Neural progenitor cell (in vitro differentiated cells): ENCODE data around the gene NRCAM. TPM values are rescaled to one million over a fixed set of nuclear protein-coding genes. Genes with fewer than 3 reads are reported as not detected.

ENCODE experiments used
- DNase-seq: peaks from one replicate; pipeline ENCODE4 v3.0.0-alpha.2; 2016; ENCODE audit warnings: low spot score
- H2AFZ ChIP-seq: fragments of 200-600 bp; sonication (generic); replicated peaks from 2 replicates; pipeline ENCODE4 v1.6.1; 2016; ENCODE audit warnings: antibody characterized with exemption
- H3F3A ChIP-seq: fragments of 200-600 bp; sonication (generic); 2 replicates; pipeline ENCODE4 v1.6.1; 2016; ENCODE audit warnings: antibody characterized with exemption, low read depth
- H3K27ac ChIP-seq: fragments of 200-600 bp; sonication (generic); 2 replicates; pipeline ENCODE4 v1.5.1; 2016; ENCODE audit warnings: mild to moderate bottlenecking
- H3K27me3 ChIP-seq: fragments of 200-600 bp; sonication (generic); 2 replicates; pipeline ENCODE4 v1.6.1; 2016; ENCODE audit warnings: mild to moderate bottlenecking, moderate library complexity
- H3K36me3 ChIP-seq: fragments of 200-600 bp; sonication (generic); 2 replicates; pipeline ENCODE4 v1.5.1; 2016
- H3K4me1 ChIP-seq: fragments of 200-600 bp; sonication (generic); 2 replicates; pipeline ENCODE4 v1.6.1; 2016; ENCODE audit warnings: mixed run types
- H3K4me2 ChIP-seq: fragments of 200-600 bp; sonication (generic); 2 replicates; pipeline ENCODE4 v1.6.1; 2016
- H3K4me3 ChIP-seq: fragments of 200-600 bp; sonication (generic); 2 replicates; pipeline ENCODE4 v1.5.1; 2016
- H3K79me2 ChIP-seq: fragments of 200-600 bp; sonication (generic); 2 replicates; pipeline ENCODE4 v1.6.1; 2016; ENCODE audit warnings: low read depth
- H3K9ac ChIP-seq: fragments of 200-600 bp; sonication (generic); 2 replicates; pipeline ENCODE4 v1.6.1; 2016
- H3K9me3 ChIP-seq: fragments of 200-600 bp; sonication (generic); 2 replicates; pipeline ENCODE4 v1.5.1; 2016; ENCODE audit warnings: low read depth
- H4K20me1 ChIP-seq: fragments of 200-600 bp; sonication (generic); 2 replicates; pipeline ENCODE4 v1.6.1; 2016; ENCODE audit warnings: low read depth
- H3K27ac Mint-ChIP-seq: 3 replicates; pipeline ENCODE4 v1.8.0; 2021; ENCODE audit warnings: mixed read lengths
- H3K27me3 Mint-ChIP-seq: 2 replicates; pipeline ENCODE4 v1.8.0; 2022; ENCODE audit warnings: low read depth, mild to moderate bottlenecking, inconsistent platforms, moderate library complexity, mixed read lengths; ENCODE audit not compliant: insufficient read depth
- H3K36me3 Mint-ChIP-seq: 3 replicates; pipeline ENCODE4 v1.8.0; 2021; ENCODE audit warnings: mixed read lengths
- H3K4me1 Mint-ChIP-seq: 3 replicates; pipeline ENCODE4 v1.8.0; 2021; ENCODE audit warnings: mixed read lengths
- H3K4me3 Mint-ChIP-seq: 3 replicates; pipeline ENCODE4 v1.8.0; 2021; ENCODE audit warnings: mild to moderate bottlenecking, moderate library complexity, mixed read lengths
- H3K9me3 Mint-ChIP-seq: 3 replicates; pipeline ENCODE4 v1.8.0; 2020; ENCODE audit warnings: mixed read lengths
- EZH2 ChIP-seq: fragments of 200-600 bp; sonication (generic); IDR thresholded peaks from 2 replicates; pipeline ENCODE4 v1.6.1; 2017; ENCODE audit warnings: antibody characterized with exemption, mild to moderate bottlenecking, moderate library complexity
- EZH2phosphoT487 ChIP-seq: fragments of 200-600 bp; sonication (generic); IDR thresholded peaks from 2 replicates; pipeline ENCODE4 v1.6.1; 2017; ENCODE audit warnings: antibody characterized with exemption
- total RNA-seq: library from RNA; depleted of rRNA; stranded (reverse); fragments of >200 nt; gene quantifications from 2 replicates; pipeline ENCODE4 v1.2.3, GENCODE V29; 2015; ENCODE audit warnings: low replicate concordance
- TF ChIP-seq, protein P1 (sequence below): fragments of 200-600 bp; sonication (generic); IDR thresholded peaks from 2 replicates; pipeline ENCODE4 v1.5.1; 2017; ENCODE audit warnings: antibody characterized with exemption, mild to moderate bottlenecking

The NRCAM gene
- total RNA-seq, 1 donor from 2014 or later, result 104 TPM

- TF ChIP-seq EZH2 (no peak), EZH2phosphoT487 (no peak)
- TF ChIP-seq, protein P1, sequence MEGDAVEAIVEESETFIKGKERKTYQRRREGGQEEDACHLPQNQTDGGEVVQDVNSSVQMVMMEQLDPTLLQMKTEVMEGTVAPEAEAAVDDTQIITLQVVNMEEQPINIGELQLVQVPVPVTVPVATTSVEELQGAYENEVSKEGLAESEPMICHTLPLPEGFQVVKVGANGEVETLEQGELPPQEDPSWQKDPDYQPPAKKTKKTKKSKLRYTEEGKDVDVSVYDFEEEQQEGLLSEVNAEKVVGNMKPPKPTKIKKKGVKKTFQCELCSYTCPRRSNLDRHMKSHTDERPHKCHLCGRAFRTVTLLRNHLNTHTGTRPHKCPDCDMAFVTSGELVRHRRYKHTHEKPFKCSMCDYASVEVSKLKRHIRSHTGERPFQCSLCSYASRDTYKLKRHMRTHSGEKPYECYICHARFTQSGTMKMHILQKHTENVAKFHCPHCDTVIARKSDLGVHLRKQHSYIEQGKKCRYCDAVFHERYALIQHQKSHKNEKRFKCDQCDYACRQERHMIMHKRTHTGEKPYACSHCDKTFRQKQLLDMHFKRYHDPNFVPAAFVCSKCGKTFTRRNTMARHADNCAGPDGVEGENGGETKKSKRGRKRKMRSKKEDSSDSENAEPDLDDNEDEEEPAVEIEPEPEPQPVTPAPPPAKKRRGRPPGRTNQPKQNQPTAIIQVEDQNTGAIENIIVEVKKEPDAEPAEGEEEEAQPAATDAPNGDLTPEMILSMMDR, result no peak
- Mint-ChIP-seq H3K27me3 (no peaks in the 10 kb centered on the region), H3K4me1 (no peaks in the 10 kb centered on the region), H3K9me3 (no peaks in the 10 kb centered on the region), H3K27ac (no peak overlapping the region), H3K36me3 (peaks cover 5% of the 10 kb centered on the region), H3K4me3 (no peak overlapping the region)
- H3K9me3 ChIP-seq, result no peaks in the 10 kb centered on the region
- no peak for DNase-seq
- no peaks in the 10 kb centered on the region for H3K27me3 ChIP-seq
- H2AFZ ChIP-seq, result no peak overlapping the region
- H3K27ac ChIP-seq, result no peak overlapping the region
- H3K4me3 ChIP-seq, result no peak overlapping the region
- H3K36me3 ChIP-seq, result no peaks in the 10 kb centered on the region
- no peak overlapping the region for H3K4me2 ChIP-seq
- H3K9ac ChIP-seq, result no peak overlapping the region
- no peaks in the 10 kb centered on the region for H3K4me1 ChIP-seq
- H4K20me1 ChIP-seq, result peaks cover 3% of the 10 kb centered on the region
- H3F3A ChIP-seq, result peaks cover 10% of the 10 kb centered on the region
- no peaks in the 10 kb centered on the region for H3K79me2 ChIP-seq
Observed at GRCh38 chr7:108499566-108499965, 43.3 kb upstream of the NRCAM start.

DNA sequence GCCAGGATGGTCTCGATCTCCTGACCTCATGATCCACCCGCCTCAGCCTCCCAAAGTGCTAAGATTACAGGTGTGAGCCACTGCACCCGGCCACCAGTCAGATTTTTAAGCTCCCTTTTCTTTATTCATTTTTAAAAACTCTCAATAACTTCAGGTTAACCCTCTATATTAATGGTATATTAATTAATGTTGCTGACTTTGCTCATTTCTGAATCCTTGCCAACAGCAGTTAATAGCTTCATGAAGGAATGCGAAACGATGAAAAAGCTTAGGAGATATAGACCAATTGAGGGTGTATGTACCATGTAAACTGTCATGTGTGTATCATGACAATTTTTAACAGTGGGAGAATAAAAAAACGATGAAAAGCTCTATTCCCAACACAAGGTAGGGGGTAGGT is 42.2 kb upstream of the NRCAM start:
- no peaks in the 10 kb centered on the region for H3K79me2 ChIP-seq
- peaks cover 3% of the 10 kb centered on the region for H4K20me1 ChIP-seq
- DNase-seq, result no peak
- H3K27me3 ChIP-seq, result no peaks in the 10 kb centered on the region
- no peak overlapping the region for H3K27ac ChIP-seq
- no peak overlapping the region for H3K4me3 ChIP-seq
- H3K9me3 Mint-ChIP-seq, result no peaks in the 10 kb centered on the region
- H3K9me3 ChIP-seq, result no peaks in the 10 kb centered on the region
- no peak overlapping the region for H3K27ac Mint-ChIP-seq
- peaks cover 5% of the 10 kb centered on the region for H3K36me3 Mint-ChIP-seq
- H3K4me1 Mint-ChIP-seq, result no peaks in the 10 kb centered on the region
- no peaks in the 10 kb centered on the region for H3K4me1 ChIP-seq
- no peak overlapping the region for H3K4me3 Mint-ChIP-seq
- H3K27me3 Mint-ChIP-seq, result no peaks in the 10 kb centered on the region
- H3F3A ChIP-seq, result peaks cover 10% of the 10 kb centered on the region
- no peak overlapping the region for H3K9ac ChIP-seq
- no peak overlapping the region for H3K4me2 ChIP-seq
- H2AFZ ChIP-seq, result no peak overlapping the region
- H3K36me3 ChIP-seq, result no peaks in the 10 kb centered on the region
- no peak for TF ChIP-seq EZH2phosphoT487
- TF ChIP-seq, protein P1, result no peak
- no peak for TF ChIP-seq EZH2

- H3K9me3 Mint-ChIP-seq, result no peaks in the 10 kb centered on the region
- H3K4me1 Mint-ChIP-seq, result no peaks in the 10 kb centered on the region
Observed at GRCh38 chr7:108497082-108497725, 41.0 kb upstream of the NRCAM start.

More at GRCh38 chr7:108497082-108497725, 41.0 kb upstream of the NRCAM start:
- no peak overlapping the region for H3K4me3 Mint-ChIP-seq
- no peak overlapping the region for H3K4me2 ChIP-seq
- no peaks in the 10 kb centered on the region for H3K27me3 Mint-ChIP-seq
- no peak for TF ChIP-seq EZH2phosphoT487
- TF ChIP-seq, protein P1, result peak; percentile 92
- no peak for TF ChIP-seq EZH2
- peaks cover 10% of the 10 kb centered on the region for H3F3A ChIP-seq
- H3K27ac ChIP-seq, result no peak overlapping the region
- H3K9me3 ChIP-seq, result no peaks in the 10 kb centered on the region
- H3K4me3 ChIP-seq, result no peak overlapping the region
- H3K27me3 ChIP-seq, result no peaks in the 10 kb centered on the region
- H2AFZ ChIP-seq, result no peak overlapping the region
- H4K20me1 ChIP-seq, result peaks cover 3% of the 10 kb centered on the region
- peak; percentile 62 for DNase-seq
- no peaks in the 10 kb centered on the region for H3K79me2 ChIP-seq
- peaks cover 7% of the 10 kb centered on the region for H3K36me3 Mint-ChIP-seq
- H3K36me3 ChIP-seq, result no peaks in the 10 kb centered on the region
- H3K9ac ChIP-seq, result no peak overlapping the region
- no peaks in the 10 kb centered on the region for H3K4me1 ChIP-seq
- no peak overlapping the region for H3K27ac Mint-ChIP-seq
